GM23338 (cell line): Measurements from ENCODE around the gene PITHD1. TPM values are rescaled to one million over a fixed set of nuclear protein-coding genes. Genes with fewer than 3 reads are reported as not detected.
A peak's percentile ranks its signal among the peaks of the same experiment; 100 is the strongest.

Experiments used
- ATAC-seq: fragments of 200-7000 bp; cut with Tn5 transposase; 3 replicates; pipeline ENCODE4 v1.9.1; 2020
- DNase-seq: peaks from one replicate; pipeline ENCODE4 v3.0.0-alpha.2; 2015; ENCODE audit warnings: low spot score
- H2AFZ ChIP-seq: fragments of 200-600 bp; sonication (generic); 2 replicates; pipeline ENCODE4 v1.8.0; 2016; ENCODE audit warnings: antibody characterized with exemption, mild to moderate bottlenecking, moderate library complexity
- H3F3A ChIP-seq: fragments of 200-600 bp; sonication (generic); replicated peaks from 2 replicates; pipeline ENCODE4 v1.8.0; 2017; ENCODE audit warnings: antibody characterized with exemption, mixed run types, low read depth
- H3K27ac ChIP-seq: fragments of 200-600 bp; sonication (generic); 2 replicates; pipeline ENCODE4 v1.6.1; 2016; ENCODE audit warnings: low read depth
- H3K27me3 ChIP-seq: fragments of 200-600 bp; sonication (generic); 2 replicates; pipeline ENCODE4 v1.8.0; 2016; ENCODE audit warnings: mild to moderate bottlenecking, mixed run types, moderate library complexity; ENCODE audit not compliant: insufficient read depth
- H3K36me3 ChIP-seq: fragments of 200-600 bp; sonication (generic); 2 replicates; pipeline ENCODE4 v1.8.0; 2016; ENCODE audit warnings: mild to moderate bottlenecking; ENCODE audit not compliant: insufficient read depth
- H3K4me1 ChIP-seq: fragments of 200-600 bp; sonication (generic); 2 replicates; pipeline ENCODE4 v1.8.0; 2016; ENCODE audit warnings: mild to moderate bottlenecking, moderate library complexity; ENCODE audit not compliant: insufficient read depth
- H3K4me2 ChIP-seq: fragments of 200-600 bp; sonication (generic); 2 replicates; pipeline ENCODE4 v1.7.1; 2017; ENCODE audit warnings: mixed run types
- H3K4me3 ChIP-seq: fragments of 200-600 bp; sonication (generic); 2 replicates; pipeline ENCODE4 v1.6.1; 2016; ENCODE audit warnings: mixed run types
- H3K79me2 ChIP-seq: fragments of 200-600 bp; sonication (generic); replicated peaks from 2 replicates; pipeline ENCODE4 v1.8.0; 2017; ENCODE audit warnings: mild to moderate bottlenecking; ENCODE audit not compliant: insufficient read depth
- H3K9me2 ChIP-seq: fragments of 200-600 bp; sonication (generic); 2 replicates; pipeline ENCODE4 v1.8.0; 2017; ENCODE audit not compliant: insufficient read depth
- H4K20me1 ChIP-seq: fragments of 200-600 bp; sonication (generic); replicated peaks from 2 replicates; pipeline ENCODE4 v1.8.0; 2017; ENCODE audit warnings: mild to moderate bottlenecking; ENCODE audit not compliant: insufficient read depth
- H3K27ac Mint-ChIP-seq: 2 replicates; pipeline ENCODE4 v1.8.0; 2020; ENCODE audit warnings: inconsistent platforms, mild to moderate bottlenecking, moderate library complexity, mixed read lengths
- H3K27me3 Mint-ChIP-seq: 3 replicates; pipeline ENCODE4 v1.8.0; 2022; ENCODE audit warnings: low read depth, mild to moderate bottlenecking, moderate library complexity, mixed read lengths, inconsistent platforms; ENCODE audit not compliant: insufficient read depth, poor library complexity
- H3K36me3 Mint-ChIP-seq: 3 replicates; pipeline ENCODE4 v1.8.0; 2021; ENCODE audit warnings: low read depth, mild to moderate bottlenecking, inconsistent platforms, moderate library complexity, mixed read lengths
- H3K4me1 Mint-ChIP-seq: 3 replicates; pipeline ENCODE4 v1.8.0; 2020; ENCODE audit warnings: mild to moderate bottlenecking, inconsistent platforms, mixed read lengths
- H3K4me3 Mint-ChIP-seq: 3 replicates; pipeline ENCODE4 v1.8.0; 2021; ENCODE audit warnings: moderate library complexity, mild to moderate bottlenecking, inconsistent platforms, mixed read lengths
- H3K9me3 Mint-ChIP-seq: 3 replicates; pipeline ENCODE4 v1.8.0; 2020; ENCODE audit warnings: moderate library complexity, mild to moderate bottlenecking, inconsistent platforms, mixed read lengths
- CREB1 ChIP-seq: fragments of 250-450 bp; sonication (Bioruptor Pico); IDR thresholded peaks from 2 replicates; pipeline ENCODE4 v1.5.0; 2020; ENCODE audit warnings: low read depth, mild to moderate bottlenecking, moderate library complexity
- EZH2 ChIP-seq: fragments of 200-600 bp; sonication (generic); IDR thresholded peaks from one replicate; pipeline ENCODE4 v1.8.0; 2017; ENCODE audit warnings: antibody characterized with exemption, mild to moderate bottlenecking, low read depth; ENCODE audit not compliant: unreplicated experiment
- EZH2phosphoT487 ChIP-seq: fragments of 200-600 bp; sonication (generic); IDR thresholded peaks from one replicate; pipeline ENCODE4 v1.8.1; 2018; ENCODE audit warnings: antibody characterized with exemption; ENCODE audit not compliant: unreplicated experiment
- JUNB ChIP-seq: IDR thresholded peaks from one replicate; pipeline ENCODE4 v1.6.1; 2016; ENCODE audit warnings: antibody characterized with exemption; ENCODE audit not compliant: unreplicated experiment
- NANOG ChIP-seq: IDR thresholded peaks from 2 replicates; pipeline ENCODE4 v1.6.1; 2016; ENCODE audit warnings: antibody characterized with exemption, borderline replicate concordance
- POLR2AphosphoS5 ChIP-seq: IDR thresholded peaks from 2 replicates; pipeline ENCODE4 v1.6.1; 2016; ENCODE audit warnings: antibody characterized with exemption, low read depth
- STAT1 ChIP-seq: IDR thresholded peaks from one replicate; pipeline ENCODE4 v1.6.1; 2016; ENCODE audit warnings: antibody characterized with exemption; ENCODE audit not compliant: unreplicated experiment
- ZNF114 ChIP-seq: fragments of 250-450 bp; sonication (Bioruptor Pico); IDR thresholded peaks from 2 replicates; pipeline ENCODE4 v1.5.0; 2020; ENCODE audit warnings: mild to moderate bottlenecking, moderate library complexity
- ZNF331 ChIP-seq: fragments of 250-450 bp; sonication (Bioruptor Pico); IDR thresholded peaks from 2 replicates; pipeline ENCODE4 v1.5.0; 2020; ENCODE audit warnings: low read depth, mild to moderate bottlenecking, moderate library complexity
- polyA plus RNA-seq: library from polyadenylated mRNA; unstranded; fragments of >200 nt; fragmentation: Nextera tagmentation; extraction: Ambion mirVana; gene quantifications from 2 replicates; pipeline ENCODE4 v1.2.1, GENCODE V29; 2016
- total RNA-seq: library from RNA; depleted of rRNA; stranded (reverse); fragments of >200 nt; shearing (Covaris generic); gene quantifications from 2 replicates; pipeline ENCODE4 v1.2.3, GENCODE V29; 2014
- TF ChIP-seq, protein P1 (sequence below), 2 experiments: fragments of 200-600 bp in 1 of 2; sonication (generic) in 1 of 2; conservative IDR thresholded peaks; 2 replicates each; pipeline versions ENCODE4 v1.5.1 to v1.6.1; 2016 to 2017; ENCODE audit warnings: antibody characterized with exemption in 2 of 2, low read depth in 2 of 2, mild to moderate bottlenecking in 2 of 2, moderate library complexity in 1 of 2
- TF ChIP-seq, protein P2 (sequence below): fragments of 250-450 bp; sonication (Bioruptor Pico); IDR thresholded peaks from 2 replicates; pipeline ENCODE4 v1.5.0; 2020; ENCODE audit warnings: mild to moderate bottlenecking, moderate library complexity
- TF ChIP-seq, protein P3 (sequence below): IDR thresholded peaks from one replicate; pipeline ENCODE4 v1.6.1; 2018; ENCODE audit warnings: antibody characterized with exemption; ENCODE audit not compliant: unreplicated experiment
- TF ChIP-seq, protein P4 (sequence below): IDR thresholded peaks from 2 replicates; pipeline ENCODE4 v1.6.1; 2016; ENCODE audit warnings: antibody characterized with exemption

Gene PITHD1
- total and polyA plus RNA-seq, 2 experiments from 2014 or later: 52.9 to 99.0 TPM

DNA sequence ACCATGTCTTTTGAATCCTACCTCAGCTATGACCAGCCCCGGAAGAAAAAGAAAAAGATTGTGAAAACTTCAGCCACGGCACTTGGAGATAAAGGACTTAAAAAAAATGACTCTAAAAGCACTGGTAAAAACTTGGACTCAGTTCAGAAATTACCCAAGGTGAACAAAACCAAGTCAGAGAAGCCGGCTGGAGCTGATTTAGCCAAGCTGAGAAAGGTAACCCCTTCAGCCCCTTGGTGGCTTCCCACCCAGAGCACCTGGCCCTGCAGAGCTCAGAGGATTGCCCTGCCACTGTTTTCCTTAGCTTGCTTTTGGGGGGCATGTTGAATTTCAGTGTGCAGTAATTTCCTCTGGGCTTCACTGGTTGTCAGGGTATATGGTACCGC lies 26.4 kb upstream of the PITHD1 start:
- no peaks in the 10 kb centered on the region for H3K9me3 Mint-ChIP-seq
- TF ChIP-seq ZNF114 (no peak), CREB1 (no peak), STAT1 (no peak), POLR2AphosphoS5 (no peak), NANOG (no peak), JUNB (no peak), ZNF331 (CRISPR knock-in tag) (no peak), EZH2 (no peak), EZH2phosphoT487 (no peak)
- TF ChIP-seq, protein P1, sequence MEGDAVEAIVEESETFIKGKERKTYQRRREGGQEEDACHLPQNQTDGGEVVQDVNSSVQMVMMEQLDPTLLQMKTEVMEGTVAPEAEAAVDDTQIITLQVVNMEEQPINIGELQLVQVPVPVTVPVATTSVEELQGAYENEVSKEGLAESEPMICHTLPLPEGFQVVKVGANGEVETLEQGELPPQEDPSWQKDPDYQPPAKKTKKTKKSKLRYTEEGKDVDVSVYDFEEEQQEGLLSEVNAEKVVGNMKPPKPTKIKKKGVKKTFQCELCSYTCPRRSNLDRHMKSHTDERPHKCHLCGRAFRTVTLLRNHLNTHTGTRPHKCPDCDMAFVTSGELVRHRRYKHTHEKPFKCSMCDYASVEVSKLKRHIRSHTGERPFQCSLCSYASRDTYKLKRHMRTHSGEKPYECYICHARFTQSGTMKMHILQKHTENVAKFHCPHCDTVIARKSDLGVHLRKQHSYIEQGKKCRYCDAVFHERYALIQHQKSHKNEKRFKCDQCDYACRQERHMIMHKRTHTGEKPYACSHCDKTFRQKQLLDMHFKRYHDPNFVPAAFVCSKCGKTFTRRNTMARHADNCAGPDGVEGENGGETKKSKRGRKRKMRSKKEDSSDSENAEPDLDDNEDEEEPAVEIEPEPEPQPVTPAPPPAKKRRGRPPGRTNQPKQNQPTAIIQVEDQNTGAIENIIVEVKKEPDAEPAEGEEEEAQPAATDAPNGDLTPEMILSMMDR (conservative IDR thresholded peaks at IDR 0.05; ENCODE audit: low read depth in 2 of 2): no peak
- TF ChIP-seq, protein P2, sequence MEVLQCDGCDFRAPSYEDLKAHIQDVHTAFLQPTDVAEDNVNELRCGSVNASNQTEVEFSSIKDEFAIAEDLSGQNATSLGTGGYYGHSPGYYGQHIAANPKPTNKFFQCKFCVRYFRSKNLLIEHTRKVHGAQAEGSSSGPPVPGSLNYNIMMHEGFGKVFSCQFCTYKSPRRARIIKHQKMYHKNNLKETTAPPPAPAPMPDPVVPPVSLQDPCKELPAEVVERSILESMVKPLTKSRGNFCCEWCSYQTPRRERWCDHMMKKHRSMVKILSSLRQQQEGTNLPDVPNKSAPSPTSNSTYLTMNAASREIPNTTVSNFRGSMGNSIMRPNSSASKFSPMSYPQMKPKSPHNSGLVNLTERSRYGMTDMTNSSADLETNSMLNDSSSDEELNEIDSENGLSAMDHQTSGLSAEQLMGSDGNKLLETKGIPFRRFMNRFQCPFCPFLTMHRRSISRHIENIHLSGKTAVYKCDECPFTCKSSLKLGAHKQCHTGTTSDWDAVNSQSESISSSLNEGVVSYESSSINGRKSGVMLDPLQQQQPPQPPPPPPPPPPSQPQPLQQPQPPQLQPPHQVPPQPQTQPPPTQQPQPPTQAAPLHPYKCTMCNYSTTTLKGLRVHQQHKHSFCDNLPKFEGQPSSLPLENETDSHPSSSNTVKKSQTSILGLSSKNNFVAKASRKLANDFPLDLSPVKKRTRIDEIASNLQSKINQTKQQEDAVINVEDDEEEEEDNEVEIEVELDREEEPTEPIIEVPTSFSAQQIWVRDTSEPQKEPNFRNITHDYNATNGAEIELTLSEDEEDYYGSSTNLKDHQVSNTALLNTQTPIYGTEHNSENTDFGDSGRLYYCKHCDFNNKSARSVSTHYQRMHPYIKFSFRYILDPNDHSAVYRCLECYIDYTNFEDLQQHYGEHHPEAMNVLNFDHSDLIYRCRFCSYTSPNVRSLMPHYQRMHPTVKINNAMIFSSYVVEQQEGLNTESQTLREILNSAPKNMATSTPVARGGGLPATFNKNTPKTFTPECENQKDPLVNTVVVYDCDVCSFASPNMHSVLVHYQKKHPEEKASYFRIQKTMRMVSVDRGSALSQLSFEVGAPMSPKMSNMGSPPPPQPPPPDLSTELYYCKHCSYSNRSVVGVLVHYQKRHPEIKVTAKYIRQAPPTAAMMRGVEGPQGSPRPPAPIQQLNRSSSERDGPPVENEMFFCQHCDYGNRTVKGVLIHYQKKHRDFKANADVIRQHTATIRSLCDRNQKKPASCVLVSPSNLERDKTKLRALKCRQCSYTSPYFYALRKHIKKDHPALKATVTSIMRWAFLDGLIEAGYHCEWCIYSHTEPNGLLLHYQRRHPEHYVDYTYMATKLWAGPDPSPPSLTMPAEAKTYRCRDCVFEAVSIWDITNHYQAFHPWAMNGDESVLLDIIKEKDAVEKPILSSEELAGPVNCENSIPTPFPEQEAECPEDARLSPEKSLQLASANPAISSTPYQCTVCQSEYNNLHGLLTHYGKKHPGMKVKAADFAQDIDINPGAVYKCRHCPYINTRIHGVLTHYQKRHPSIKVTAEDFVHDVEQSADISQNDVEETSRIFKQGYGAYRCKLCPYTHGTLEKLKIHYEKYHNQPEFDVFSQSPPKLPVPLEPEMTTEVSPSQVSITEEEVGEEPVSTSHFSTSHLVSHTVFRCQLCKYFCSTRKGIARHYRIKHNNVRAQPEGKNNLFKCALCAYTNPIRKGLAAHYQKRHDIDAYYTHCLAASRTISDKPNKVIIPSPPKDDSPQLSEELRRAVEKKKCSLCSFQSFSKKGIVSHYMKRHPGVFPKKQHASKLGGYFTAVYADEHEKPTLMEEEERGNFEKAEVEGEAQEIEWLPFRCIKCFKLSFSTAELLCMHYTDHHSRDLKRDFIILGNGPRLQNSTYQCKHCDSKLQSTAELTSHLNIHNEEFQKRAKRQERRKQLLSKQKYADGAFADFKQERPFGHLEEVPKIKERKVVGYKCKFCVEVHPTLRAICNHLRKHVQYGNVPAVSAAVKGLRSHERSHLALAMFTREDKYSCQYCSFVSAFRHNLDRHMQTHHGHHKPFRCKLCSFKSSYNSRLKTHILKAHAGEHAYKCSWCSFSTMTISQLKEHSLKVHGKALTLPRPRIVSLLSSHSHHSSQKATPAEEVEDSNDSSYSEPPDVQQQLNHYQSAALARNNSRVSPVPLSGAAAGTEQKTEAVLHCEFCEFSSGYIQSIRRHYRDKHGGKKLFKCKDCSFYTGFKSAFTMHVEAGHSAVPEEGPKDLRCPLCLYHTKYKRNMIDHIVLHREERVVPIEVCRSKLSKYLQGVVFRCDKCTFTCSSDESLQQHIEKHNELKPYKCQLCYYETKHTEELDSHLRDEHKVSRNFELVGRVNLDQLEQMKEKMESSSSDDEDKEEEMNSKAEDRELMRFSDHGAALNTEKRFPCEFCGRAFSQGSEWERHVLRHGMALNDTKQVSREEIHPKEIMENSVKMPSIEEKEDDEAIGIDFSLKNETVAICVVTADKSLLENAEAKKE: no peak
- TF ChIP-seq, protein P3, sequence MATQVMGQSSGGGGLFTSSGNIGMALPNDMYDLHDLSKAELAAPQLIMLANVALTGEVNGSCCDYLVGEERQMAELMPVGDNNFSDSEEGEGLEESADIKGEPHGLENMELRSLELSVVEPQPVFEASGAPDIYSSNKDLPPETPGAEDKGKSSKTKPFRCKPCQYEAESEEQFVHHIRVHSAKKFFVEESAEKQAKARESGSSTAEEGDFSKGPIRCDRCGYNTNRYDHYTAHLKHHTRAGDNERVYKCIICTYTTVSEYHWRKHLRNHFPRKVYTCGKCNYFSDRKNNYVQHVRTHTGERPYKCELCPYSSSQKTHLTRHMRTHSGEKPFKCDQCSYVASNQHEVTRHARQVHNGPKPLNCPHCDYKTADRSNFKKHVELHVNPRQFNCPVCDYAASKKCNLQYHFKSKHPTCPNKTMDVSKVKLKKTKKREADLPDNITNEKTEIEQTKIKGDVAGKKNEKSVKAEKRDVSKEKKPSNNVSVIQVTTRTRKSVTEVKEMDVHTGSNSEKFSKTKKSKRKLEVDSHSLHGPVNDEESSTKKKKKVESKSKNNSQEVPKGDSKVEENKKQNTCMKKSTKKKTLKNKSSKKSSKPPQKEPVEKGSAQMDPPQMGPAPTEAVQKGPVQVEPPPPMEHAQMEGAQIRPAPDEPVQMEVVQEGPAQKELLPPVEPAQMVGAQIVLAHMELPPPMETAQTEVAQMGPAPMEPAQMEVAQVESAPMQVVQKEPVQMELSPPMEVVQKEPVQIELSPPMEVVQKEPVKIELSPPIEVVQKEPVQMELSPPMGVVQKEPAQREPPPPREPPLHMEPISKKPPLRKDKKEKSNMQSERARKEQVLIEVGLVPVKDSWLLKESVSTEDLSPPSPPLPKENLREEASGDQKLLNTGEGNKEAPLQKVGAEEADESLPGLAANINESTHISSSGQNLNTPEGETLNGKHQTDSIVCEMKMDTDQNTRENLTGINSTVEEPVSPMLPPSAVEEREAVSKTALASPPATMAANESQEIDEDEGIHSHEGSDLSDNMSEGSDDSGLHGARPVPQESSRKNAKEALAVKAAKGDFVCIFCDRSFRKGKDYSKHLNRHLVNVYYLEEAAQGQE: no peak
- TF ChIP-seq, protein P4, sequence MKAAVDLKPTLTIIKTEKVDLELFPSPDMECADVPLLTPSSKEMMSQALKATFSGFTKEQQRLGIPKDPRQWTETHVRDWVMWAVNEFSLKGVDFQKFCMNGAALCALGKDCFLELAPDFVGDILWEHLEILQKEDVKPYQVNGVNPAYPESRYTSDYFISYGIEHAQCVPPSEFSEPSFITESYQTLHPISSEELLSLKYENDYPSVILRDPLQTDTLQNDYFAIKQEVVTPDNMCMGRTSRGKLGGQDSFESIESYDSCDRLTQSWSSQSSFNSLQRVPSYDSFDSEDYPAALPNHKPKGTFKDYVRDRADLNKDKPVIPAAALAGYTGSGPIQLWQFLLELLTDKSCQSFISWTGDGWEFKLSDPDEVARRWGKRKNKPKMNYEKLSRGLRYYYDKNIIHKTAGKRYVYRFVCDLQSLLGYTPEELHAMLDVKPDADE: no peak
- H3K36me3 Mint-ChIP-seq: peaks cover 79% of the 10 kb centered on the region
- Histone ChIP-seq H3K4me1 (no peaks in the 10 kb centered on the region), H2AFZ (no peak overlapping the region), H3K9me2 (no peaks in the 10 kb centered on the region), H3K27ac (no peak overlapping the region), H3F3A (peaks cover 4% of the 10 kb centered on the region; the same call in 1 of the 2 replicates), H3K27me3 (no peaks in the 10 kb centered on the region), H3K4me3 (no peak overlapping the region), H4K20me1 (peaks cover 39% of the 10 kb centered on the region), H3K4me2 (no peak overlapping the region), H3K79me2 (peaks cover 43% of the 10 kb centered on the region), H3K36me3 (peaks cover 69% of the 10 kb centered on the region)
- DNase-seq (no peak), ATAC-seq (no peak)
- no peaks in the 10 kb centered on the region for H3K4me1 Mint-ChIP-seq
- H3K4me3 Mint-ChIP-seq: no peak overlapping the region
- H3K27ac Mint-ChIP-seq: peak overlapping the region; percentile 75; the same call in 1 of the 2 replicates
- peaks cover 8% of the 10 kb centered on the region for H3K27me3 Mint-ChIP-seq
